Thyroid gland (tissue), 4 donors: Measurements from ENCODE around the gene TWSG1.

ENCODE experiments used
- CTCF ChIP-seq, 6 experiments: fragments of 200-600 bp in 3 of 6; fragments of 450-650 bp in 3 of 6; sonication (generic) in 3 of 6; IDR thresholded peaks; one replicate each; pipeline ENCODE4 v1.5.1; 2016 to 2019; ENCODE audit warnings: antibody characterized with exemption in 6 of 6, mild to moderate bottlenecking in 2 of 6, inconsistent platforms in 1 of 6, moderate library complexity in 1 of 6
- POLR2A ChIP-seq, 2 donors: fragments of 450-650 bp; IDR thresholded peaks; one replicate each; pipeline ENCODE4 v1.6.1; 2017; ENCODE audit warnings: antibody characterized with exemption in 2 of 2, mild to moderate bottlenecking in 2 of 2, moderate library complexity in 1 of 2

DNA sequence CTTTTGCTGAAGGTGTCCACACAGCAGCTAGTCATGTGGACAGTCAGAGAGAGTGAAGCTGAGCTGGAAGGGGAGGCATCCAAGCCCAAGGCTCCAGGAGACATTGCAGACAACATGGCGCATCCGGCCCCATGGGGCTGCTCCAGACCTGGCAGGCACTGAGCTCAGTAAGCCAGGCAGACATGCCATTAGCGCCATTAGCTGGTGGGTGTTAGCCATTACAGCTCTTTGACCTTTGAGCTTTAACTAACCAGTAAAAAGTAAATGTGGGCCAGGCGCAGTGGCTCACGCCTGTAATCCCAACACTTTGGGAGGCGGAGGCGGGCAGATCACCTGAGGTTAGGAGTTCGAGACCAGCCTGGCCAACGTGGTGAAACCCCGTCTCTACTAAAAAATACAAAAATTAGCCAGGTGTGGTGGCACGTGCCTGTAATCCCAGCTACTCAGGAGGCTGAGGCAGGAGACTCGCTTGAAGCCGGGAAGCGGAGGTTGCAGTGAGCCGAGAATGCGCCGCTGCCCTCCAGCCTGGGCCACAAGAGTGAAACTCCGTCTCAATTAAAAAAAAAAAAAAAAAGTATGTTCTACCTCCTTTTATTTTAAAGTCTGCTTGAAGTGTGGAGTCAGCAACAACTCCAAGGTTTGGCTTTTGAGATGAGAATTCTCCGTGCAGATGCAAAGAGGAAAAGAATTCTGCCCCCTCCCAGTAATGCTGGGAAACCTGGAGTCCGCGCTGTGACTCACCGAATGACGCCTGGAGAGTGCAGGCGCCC lies 69.4 kb downstream of the TWSG1 start:
- no peak for TF ChIP-seq CTCF (IDR thresholded peaks at IDR 0.05)
- TF ChIP-seq POLR2A (IDR thresholded peaks at IDR 0.05): no peak
